Osteoblast (primary cell): Measurements from ENCODE around the gene ASB18. TPM values are rescaled to one million over a fixed set of nuclear protein-coding genes. Genes with fewer than 3 reads are reported as not detected.

Experiments used
- DNase-seq: peaks from one replicate; pipeline ENCODE4 v3.0.0; 2011; ENCODE audit warnings: low spot score, mixed read lengths; ENCODE audit not compliant: insufficient read length; ENCODE audit errors: missing footprints
- H2AFZ ChIP-seq: 2 replicates; pipeline ENCODE4 v1.6.0; 2011; ENCODE audit warnings: mild to moderate bottlenecking, low read length
- H3K27ac ChIP-seq: 2 replicates; pipeline ENCODE4 v1.5.1; 2011; ENCODE audit warnings: mild to moderate bottlenecking, low read depth, low read length, moderate library complexity
- H3K27me3 ChIP-seq: 2 replicates; pipeline ENCODE4 v1.6.0; 2012; ENCODE audit warnings: mild to moderate bottlenecking, control low read depth, inconsistent platforms, low read length, moderate library complexity; ENCODE audit not compliant: insufficient read depth
- H3K36me3 ChIP-seq: 2 replicates; pipeline ENCODE4 v1.5.1; 2011; ENCODE audit warnings: mild to moderate bottlenecking, low read length, control low read depth, moderate library complexity; ENCODE audit not compliant: insufficient read depth
- H3K4me1 ChIP-seq: 2 replicates; pipeline ENCODE4 v1.5.1; 2011; ENCODE audit warnings: mild to moderate bottlenecking, low read length, control low read depth, moderate library complexity; ENCODE audit not compliant: insufficient read depth
- H3K4me2 ChIP-seq: 2 replicates; pipeline ENCODE4 v1.6.0; 2011; ENCODE audit warnings: mild to moderate bottlenecking, low read length; ENCODE audit not compliant: insufficient read depth
- H3K4me3 ChIP-seq: fragments of 200-600 bp; sonication (generic); 3 replicates; pipeline ENCODE4 v1.5.1; 2012; ENCODE audit warnings: mild to moderate bottlenecking, low read length, inconsistent platforms; ENCODE audit not compliant: insufficient read depth
- H3K79me2 ChIP-seq: 2 replicates; pipeline ENCODE4 v1.6.0; 2012; ENCODE audit warnings: mild to moderate bottlenecking, low read length, control low read depth, inconsistent platforms; ENCODE audit not compliant: insufficient read depth
- H3K9me3 ChIP-seq: 2 replicates; pipeline ENCODE4 v1.5.1; 2011; ENCODE audit warnings: low read depth, low read length, control low read depth
- H4K20me1 ChIP-seq: 2 replicates; pipeline ENCODE4 v1.6.0; 2012; ENCODE audit warnings: mild to moderate bottlenecking, low read length, control low read depth; ENCODE audit not compliant: insufficient read depth
- total RNA-seq: library from RNA; depleted of rRNA; stranded (reverse); fragments of >200 nt; gene quantifications from 2 replicates; pipeline ENCODE4 v1.2.3, GENCODE V29; 2012
- TF ChIP-seq, protein P1 (sequence below): IDR thresholded peaks from 2 replicates; pipeline ENCODE4 v1.5.1; 2011; ENCODE audit warnings: mild to moderate bottlenecking, low read depth, low read length, moderate library complexity; ENCODE audit errors: extremely low read depth

ASB18 gene
- total RNA-seq, 1 donor: not detected

DNA sequence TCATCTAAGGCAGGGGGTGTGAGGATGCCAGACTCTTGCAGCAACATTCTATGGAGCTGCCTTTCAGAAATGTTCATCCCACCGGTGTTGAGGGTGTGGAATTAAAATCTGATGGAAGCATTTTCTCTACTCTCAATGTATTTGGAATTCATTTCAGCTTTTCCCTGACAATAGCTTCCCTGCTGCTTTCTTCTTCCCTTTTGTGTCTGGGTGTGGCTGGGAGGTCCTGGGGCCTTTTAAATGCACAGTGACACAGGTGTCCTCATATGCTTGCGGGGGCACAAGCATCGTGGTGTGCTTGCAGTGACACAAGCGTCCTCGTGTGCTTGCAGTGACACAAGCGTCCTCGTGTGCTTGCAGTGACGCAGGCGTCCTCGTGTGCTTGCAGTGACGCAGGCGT lies 43.4 kb upstream of the ASB18 start:
- H3K4me2 ChIP-seq: no peak overlapping the region
- H3K27me3 ChIP-seq: peaks cover 5% of the 10 kb centered on the region
- no peaks in the 10 kb centered on the region for H3K79me2 ChIP-seq
- no peaks in the 10 kb centered on the region for H3K4me1 ChIP-seq
- TF ChIP-seq, protein P1, sequence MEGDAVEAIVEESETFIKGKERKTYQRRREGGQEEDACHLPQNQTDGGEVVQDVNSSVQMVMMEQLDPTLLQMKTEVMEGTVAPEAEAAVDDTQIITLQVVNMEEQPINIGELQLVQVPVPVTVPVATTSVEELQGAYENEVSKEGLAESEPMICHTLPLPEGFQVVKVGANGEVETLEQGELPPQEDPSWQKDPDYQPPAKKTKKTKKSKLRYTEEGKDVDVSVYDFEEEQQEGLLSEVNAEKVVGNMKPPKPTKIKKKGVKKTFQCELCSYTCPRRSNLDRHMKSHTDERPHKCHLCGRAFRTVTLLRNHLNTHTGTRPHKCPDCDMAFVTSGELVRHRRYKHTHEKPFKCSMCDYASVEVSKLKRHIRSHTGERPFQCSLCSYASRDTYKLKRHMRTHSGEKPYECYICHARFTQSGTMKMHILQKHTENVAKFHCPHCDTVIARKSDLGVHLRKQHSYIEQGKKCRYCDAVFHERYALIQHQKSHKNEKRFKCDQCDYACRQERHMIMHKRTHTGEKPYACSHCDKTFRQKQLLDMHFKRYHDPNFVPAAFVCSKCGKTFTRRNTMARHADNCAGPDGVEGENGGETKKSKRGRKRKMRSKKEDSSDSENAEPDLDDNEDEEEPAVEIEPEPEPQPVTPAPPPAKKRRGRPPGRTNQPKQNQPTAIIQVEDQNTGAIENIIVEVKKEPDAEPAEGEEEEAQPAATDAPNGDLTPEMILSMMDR: no peak
- no peaks in the 10 kb centered on the region for H4K20me1 ChIP-seq
- no peak overlapping the region for H3K27ac ChIP-seq
- H3K4me3 ChIP-seq: no peak overlapping the region
- no peaks in the 10 kb centered on the region for H3K36me3 ChIP-seq
- no peaks in the 10 kb centered on the region for H3K9me3 ChIP-seq
- no peak overlapping the region for H2AFZ ChIP-seq
- DNase-seq: no peak

DNA sequence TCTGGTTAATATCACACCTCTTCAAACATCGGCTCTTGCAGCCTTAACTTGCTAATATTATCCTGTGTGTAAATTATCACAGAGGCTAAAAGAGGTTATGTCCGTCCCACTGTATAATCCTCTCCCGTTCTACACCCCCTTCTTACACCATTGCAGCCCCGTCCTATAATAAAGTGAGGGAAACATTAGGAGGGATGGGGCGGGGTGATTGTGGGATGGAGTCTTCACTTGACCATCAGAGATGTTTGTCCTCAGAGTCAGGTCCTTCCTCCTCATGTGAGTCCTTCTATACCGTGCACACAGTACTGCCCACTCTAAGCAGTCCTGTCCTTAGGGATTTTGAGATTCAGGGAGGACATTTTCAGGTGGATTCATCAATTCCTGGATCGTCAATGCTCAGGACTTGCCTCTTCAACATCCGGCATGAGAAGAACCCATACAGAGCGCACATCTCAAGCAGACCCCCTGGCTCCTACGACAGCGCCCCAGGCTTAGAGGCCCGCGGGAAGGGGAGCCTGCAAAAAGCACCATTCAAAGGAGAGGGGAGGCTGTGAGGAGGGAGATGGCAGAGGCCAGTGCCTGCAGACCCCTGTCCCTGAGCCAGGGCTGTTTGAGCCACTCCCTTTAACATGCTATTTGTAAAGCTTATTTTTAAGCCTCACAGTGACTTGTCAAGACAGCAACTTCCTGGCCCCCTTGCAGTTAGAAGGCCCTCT lies 42.8 kb upstream of the ASB18 start:
- peaks cover 5% of the 10 kb centered on the region for H3K27me3 ChIP-seq
- H2AFZ ChIP-seq: no peak overlapping the region
- H3K79me2 ChIP-seq: no peaks in the 10 kb centered on the region
- H3K27ac ChIP-seq: no peak overlapping the region
- no peak overlapping the region for H3K4me3 ChIP-seq
- no peaks in the 10 kb centered on the region for H3K36me3 ChIP-seq
- H3K4me2 ChIP-seq: no peak overlapping the region
- H3K9me3 ChIP-seq: no peaks in the 10 kb centered on the region
- H4K20me1 ChIP-seq: no peaks in the 10 kb centered on the region
- no peak for DNase-seq
- no peaks in the 10 kb centered on the region for H3K4me1 ChIP-seq
- TF ChIP-seq, protein P1: no peak

DNA sequence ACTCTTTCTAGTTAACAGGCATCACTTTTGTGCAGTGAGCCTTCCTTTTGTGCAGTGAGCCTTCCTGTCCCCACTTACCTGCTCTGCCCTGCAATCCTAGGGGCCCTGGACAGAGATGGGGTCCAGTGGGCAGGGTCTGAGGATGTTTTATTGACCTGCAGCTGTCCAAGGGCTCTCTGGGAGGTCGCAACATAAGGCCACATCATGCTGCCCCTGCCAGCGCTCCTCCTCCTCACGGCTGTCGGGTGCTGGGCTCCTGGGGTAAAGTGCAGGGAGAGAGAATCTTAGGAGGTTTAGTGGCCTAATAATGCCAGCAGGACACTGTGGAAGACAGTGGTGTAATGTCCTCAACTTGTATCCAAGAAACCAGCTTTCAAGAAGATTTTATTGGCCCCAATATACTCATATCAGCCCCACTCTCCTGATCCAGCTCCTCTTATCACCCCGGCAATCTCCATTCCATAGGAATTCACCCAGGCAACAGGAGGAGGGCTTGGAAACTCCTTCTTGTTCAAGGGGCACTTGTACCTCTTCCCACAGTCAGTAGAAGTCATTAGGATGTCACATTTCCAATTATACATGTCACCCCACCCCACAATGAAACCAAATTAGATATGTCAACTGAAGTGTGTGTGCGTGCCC lies 41.9 kb upstream of the ASB18 start:
- TF ChIP-seq, protein P1: no peak
- no peaks in the 10 kb centered on the region for H3K79me2 ChIP-seq
- no peak overlapping the region for H2AFZ ChIP-seq
- no peak overlapping the region for H3K27ac ChIP-seq
- no peak overlapping the region for H3K4me3 ChIP-seq
- H3K36me3 ChIP-seq: no peaks in the 10 kb centered on the region
- no peaks in the 10 kb centered on the region for H4K20me1 ChIP-seq
- DNase-seq: no peak
- H3K4me1 ChIP-seq: no peaks in the 10 kb centered on the region
- H3K4me2 ChIP-seq: no peak overlapping the region
- peaks cover 5% of the 10 kb centered on the region for H3K27me3 ChIP-seq
- no peaks in the 10 kb centered on the region for H3K9me3 ChIP-seq

DNA sequence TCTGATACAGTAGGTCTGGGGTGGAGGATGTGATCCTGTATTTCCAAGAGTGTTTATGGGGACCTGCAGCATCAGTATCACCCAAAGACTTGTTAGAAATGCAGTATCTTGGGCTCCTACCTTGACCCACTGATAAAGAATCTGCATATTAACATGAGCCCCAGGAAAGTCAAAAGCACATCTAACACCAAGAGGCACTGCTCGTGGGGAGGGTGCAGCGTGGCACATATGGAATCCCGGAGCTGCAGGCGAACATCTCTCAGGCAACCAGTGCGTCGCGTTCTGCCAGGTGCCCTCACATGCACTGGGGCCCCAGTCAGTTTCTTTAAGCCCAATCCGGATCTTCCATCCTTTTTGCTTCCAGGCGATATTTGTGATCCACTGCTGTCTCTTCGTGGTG lies 41.3 kb upstream of the ASB18 start:
- no peak for DNase-seq
- Histone ChIP-seq H2AFZ (no peak overlapping the region), H4K20me1 (no peaks in the 10 kb centered on the region), H3K27me3 (peaks cover 5% of the 10 kb centered on the region), H3K36me3 (no peaks in the 10 kb centered on the region), H3K4me3 (no peak overlapping the region), H3K9me3 (no peaks in the 10 kb centered on the region), H3K4me1 (no peaks in the 10 kb centered on the region), H3K27ac (no peak overlapping the region), H3K79me2 (no peaks in the 10 kb centered on the region), H3K4me2 (no peak overlapping the region)
- TF ChIP-seq, protein P1: no peak
